Glutamatergic neuron (in vitro differentiated cells): Measurements from ENCODE around the gene PSEN1. TPM values are rescaled to one million over a fixed set of nuclear protein-coding genes. Genes with fewer than 3 reads are reported as not detected.
"Not testable (repeated sequence)": the region's sequence is repeated elsewhere in the genome, so short reads cannot be mapped to it uniquely, and the experiment has no call there.

Source experiments
- DNase-seq: peaks from one replicate; pipeline ENCODE4 v3.0.0; 2022
- H3K27ac Mint-ChIP-seq: one replicate; pipeline ENCODE4 v1.8.0; 2020; ENCODE audit warnings: mild to moderate bottlenecking, mixed read lengths, inconsistent platforms; ENCODE audit not compliant: unreplicated experiment
- H3K27me3 Mint-ChIP-seq: one replicate; pipeline ENCODE4 v1.8.0; 2020; ENCODE audit warnings: mild to moderate bottlenecking, moderate library complexity, mixed read lengths, inconsistent platforms; ENCODE audit not compliant: unreplicated experiment
- H3K36me3 Mint-ChIP-seq: one replicate; pipeline ENCODE4 v1.8.0; 2020; ENCODE audit warnings: mild to moderate bottlenecking, mixed read lengths, inconsistent platforms; ENCODE audit not compliant: unreplicated experiment
- H3K4me1 Mint-ChIP-seq: one replicate; pipeline ENCODE4 v1.8.0; 2020; ENCODE audit warnings: mild to moderate bottlenecking, low read depth, mixed read lengths, inconsistent platforms; ENCODE audit not compliant: unreplicated experiment
- H3K4me3 Mint-ChIP-seq: one replicate; pipeline ENCODE4 v1.8.0; 2020; ENCODE audit warnings: mild to moderate bottlenecking, mixed read lengths, inconsistent platforms; ENCODE audit not compliant: unreplicated experiment
- H3K9me3 Mint-ChIP-seq: one replicate; pipeline ENCODE4 v1.8.0; 2020; ENCODE audit warnings: mild to moderate bottlenecking, moderate library complexity, mixed read lengths, inconsistent platforms; ENCODE audit not compliant: unreplicated experiment
- total RNA-seq: library from RNA; stranded (reverse); fragmentation: NEBNext Ultra II Directional; extraction: Animal tissue kit (Norgen Biotek cat#: 25700); gene quantifications from one replicate; pipeline ENCODE4 v1.2.1, GENCODE V29; 2021; ENCODE audit not compliant: unreplicated experiment
- TF ChIP-seq, protein P1 (sequence below): fragments of 200-600 bp; sonication (generic); IDR thresholded peaks from one replicate; pipeline ENCODE4 v1.5.0; 2021; ENCODE audit not compliant: partially characterized antibody, unreplicated experiment

The PSEN1 gene
- total RNA-seq, 1 donor from 2014 or later, result 79.7 TPM

DNA sequence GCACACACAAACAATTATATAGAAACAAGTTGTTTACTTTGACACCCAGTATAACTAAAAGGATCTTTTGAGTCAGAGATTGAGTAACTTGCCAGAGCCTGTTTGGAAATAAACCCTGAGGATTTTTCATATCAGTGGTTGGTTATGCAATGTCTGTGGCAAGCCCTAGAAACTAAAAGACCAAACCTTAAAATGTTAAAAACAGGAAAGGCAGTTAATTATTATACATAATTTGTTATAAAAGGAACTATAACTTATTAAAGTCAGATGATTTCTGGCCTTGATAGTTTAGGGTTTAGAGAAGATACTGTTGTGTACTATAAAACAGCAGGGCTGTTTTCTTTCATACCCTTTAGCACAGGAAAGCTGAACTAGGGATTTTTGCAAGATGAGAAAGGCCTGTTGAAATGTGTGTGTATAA lies 44.1 kb downstream of the PSEN1 start:
- Mint-ChIP-seq H3K36me3 (no peaks in the 10 kb centered on the region), H3K4me3 (no peak overlapping the region), H3K9me3 (peaks cover 2% of the 10 kb centered on the region), H3K27me3 (peaks cover 1% of the 10 kb centered on the region), H3K4me1 (no peaks in the 10 kb centered on the region), H3K27ac (no peak overlapping the region)
- TF ChIP-seq, protein P1, sequence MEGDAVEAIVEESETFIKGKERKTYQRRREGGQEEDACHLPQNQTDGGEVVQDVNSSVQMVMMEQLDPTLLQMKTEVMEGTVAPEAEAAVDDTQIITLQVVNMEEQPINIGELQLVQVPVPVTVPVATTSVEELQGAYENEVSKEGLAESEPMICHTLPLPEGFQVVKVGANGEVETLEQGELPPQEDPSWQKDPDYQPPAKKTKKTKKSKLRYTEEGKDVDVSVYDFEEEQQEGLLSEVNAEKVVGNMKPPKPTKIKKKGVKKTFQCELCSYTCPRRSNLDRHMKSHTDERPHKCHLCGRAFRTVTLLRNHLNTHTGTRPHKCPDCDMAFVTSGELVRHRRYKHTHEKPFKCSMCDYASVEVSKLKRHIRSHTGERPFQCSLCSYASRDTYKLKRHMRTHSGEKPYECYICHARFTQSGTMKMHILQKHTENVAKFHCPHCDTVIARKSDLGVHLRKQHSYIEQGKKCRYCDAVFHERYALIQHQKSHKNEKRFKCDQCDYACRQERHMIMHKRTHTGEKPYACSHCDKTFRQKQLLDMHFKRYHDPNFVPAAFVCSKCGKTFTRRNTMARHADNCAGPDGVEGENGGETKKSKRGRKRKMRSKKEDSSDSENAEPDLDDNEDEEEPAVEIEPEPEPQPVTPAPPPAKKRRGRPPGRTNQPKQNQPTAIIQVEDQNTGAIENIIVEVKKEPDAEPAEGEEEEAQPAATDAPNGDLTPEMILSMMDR, result no peak
- DNase-seq, result no peak

DNA sequence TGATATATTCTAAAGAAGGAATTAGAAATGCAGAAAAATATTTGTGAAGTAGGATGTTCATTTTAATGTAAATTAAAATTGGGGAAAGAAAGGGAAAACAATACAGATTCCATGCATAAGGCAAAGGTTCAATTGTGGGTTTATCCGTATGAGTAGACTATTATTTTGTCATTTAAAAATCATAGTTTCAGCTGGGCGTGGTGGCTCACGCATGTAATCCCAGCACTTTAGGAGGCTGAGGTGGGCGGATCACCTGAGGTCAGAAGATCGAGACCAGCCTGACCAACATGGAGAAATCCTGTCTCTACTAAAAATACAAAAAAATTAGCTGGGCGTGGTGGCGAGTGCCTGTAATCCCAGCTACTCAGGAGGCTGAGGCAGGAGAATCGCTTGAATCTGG lies 44.7 kb downstream of the PSEN1 start:
- H3K36me3 Mint-ChIP-seq, H3K4me1 Mint-ChIP-seq, H3K4me3 Mint-ChIP-seq, DNase-seq, H3K27ac Mint-ChIP-seq, H3K27me3 Mint-ChIP-seq, H3K9me3 Mint-ChIP-seq: not testable (repeated sequence)

DNA sequence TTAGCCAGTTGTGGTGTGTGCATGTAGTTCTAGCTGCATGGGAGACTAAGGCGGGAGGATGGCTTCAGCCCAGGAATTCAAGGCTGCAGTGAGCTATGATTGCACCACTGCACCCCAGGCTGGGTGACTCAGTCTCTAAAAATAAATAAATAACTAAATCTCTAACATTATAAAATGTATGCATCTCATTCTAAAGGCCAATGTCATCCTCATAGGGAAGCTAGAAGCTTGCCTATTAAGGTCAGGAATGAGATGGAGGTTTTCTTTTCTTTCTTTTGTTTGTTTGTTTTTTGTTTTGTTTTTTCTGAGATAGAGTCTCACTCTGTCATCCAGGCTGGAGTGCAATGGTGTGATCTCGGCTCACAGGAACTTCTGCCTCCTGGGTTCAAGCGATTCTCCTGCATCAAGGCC lies 52.2 kb downstream of the PSEN1 start:
- Mint-ChIP-seq H3K36me3 (peaks cover 4% of the 10 kb centered on the region), H3K4me3 (no peak overlapping the region)
- no peak for DNase-seq

DNA sequence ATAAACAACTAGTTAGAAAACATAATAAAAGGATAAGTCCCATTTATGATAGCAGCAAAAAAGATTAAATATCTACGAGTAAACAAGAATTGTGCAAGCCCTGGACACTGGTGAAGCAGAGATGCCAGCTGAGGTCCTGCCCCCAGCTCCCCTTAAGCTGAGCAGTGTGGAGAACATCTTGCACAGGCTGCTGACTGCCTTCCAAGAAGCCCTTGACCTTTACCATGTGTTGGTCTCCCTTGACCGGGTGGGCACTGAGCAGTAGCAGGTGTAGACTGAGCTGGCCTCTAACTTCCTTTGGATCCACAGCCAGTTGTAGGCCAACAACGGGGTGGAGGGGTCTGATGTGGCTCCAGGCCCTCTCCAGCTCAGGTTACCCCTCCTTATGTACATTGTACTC lies 53.3 kb downstream of the PSEN1 start:
- H3K27ac Mint-ChIP-seq, result no peak overlapping the region
- TF ChIP-seq, protein P1, result no peak
- H3K27me3 Mint-ChIP-seq, result peaks cover 6% of the 10 kb centered on the region
- no peak overlapping the region for H3K4me3 Mint-ChIP-seq
- peaks cover 4% of the 10 kb centered on the region for H3K36me3 Mint-ChIP-seq
- peaks cover 1% of the 10 kb centered on the region for H3K9me3 Mint-ChIP-seq
- H3K4me1 Mint-ChIP-seq, result no peaks in the 10 kb centered on the region
- DNase-seq, result no peak

More for the DNA sequence above, 52.2 kb downstream of the PSEN1 start:
- H3K27ac Mint-ChIP-seq, result no peak overlapping the region
- peaks cover 1% of the 10 kb centered on the region for H3K9me3 Mint-ChIP-seq
- H3K27me3 Mint-ChIP-seq, result peaks cover 6% of the 10 kb centered on the region
- no peaks in the 10 kb centered on the region for H3K4me1 Mint-ChIP-seq
- TF ChIP-seq, protein P1, result no peak

DNA sequence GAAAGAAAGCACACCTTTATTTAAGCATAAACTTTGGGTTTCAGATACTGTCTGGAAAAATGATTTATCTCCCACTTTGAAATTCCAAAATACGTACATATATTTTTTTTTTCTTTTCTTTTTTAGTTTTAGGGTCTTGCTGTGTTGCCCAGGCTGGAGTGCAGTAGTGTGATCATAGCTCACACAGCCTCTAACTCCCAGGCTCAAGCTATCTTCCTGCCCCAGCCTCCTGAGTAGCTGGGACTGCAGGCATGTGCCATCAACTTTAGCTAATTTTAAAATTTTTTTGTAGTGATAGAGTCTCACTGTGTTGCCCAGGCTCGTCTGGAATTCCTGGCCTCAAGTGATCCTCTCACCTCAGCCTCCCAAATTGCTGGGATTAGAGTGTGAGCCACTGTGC lies 55.1 kb downstream of the PSEN1 start:
- no peak for DNase-seq
- TF ChIP-seq, protein P1, result no peak
- no peak overlapping the region for H3K4me3 Mint-ChIP-seq
- peaks cover 1% of the 10 kb centered on the region for H3K9me3 Mint-ChIP-seq
- H3K4me1 Mint-ChIP-seq, result no peaks in the 10 kb centered on the region
- H3K27ac Mint-ChIP-seq, result no peak overlapping the region
- peaks cover 1% of the 10 kb centered on the region for H3K27me3 Mint-ChIP-seq
- H3K36me3 Mint-ChIP-seq, result peaks cover 4% of the 10 kb centered on the region

DNA sequence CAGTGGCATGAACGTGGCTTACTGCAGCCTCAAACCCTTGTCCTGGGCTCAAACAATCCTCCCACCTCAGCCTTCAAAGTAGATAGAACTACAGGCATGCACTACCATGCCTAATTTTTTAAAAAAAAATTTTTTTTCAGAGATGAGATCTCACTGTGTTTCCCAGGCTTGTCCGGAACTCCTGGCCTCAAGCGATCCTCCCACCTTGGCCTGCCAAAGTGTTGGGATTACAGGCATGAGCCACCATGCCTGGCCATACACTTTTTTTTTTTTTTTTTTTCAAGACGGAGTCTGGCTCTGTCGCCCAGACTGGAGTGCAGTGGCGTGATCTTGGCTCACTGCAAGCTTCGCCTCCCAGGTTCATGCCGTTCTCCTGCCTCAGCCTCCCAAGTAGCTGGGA lies 58.0 kb downstream of the PSEN1 start:
- H3K4me3 Mint-ChIP-seq, DNase-seq, H3K36me3 Mint-ChIP-seq, H3K27me3 Mint-ChIP-seq, H3K9me3 Mint-ChIP-seq, H3K4me1 Mint-ChIP-seq, H3K27ac Mint-ChIP-seq: not testable (repeated sequence)
